Measurements from ENCODE around the gene MTERF4. TPM values are rescaled to one million over a fixed set of nuclear protein-coding genes. Genes with fewer than 3 reads are reported as not detected.
A peak's percentile ranks its signal among the peaks of the same experiment; 100 is the strongest.

MTERF4 gene
- total and polyA plus RNA-seq, 12 donors, result 17.4 to 39.2 (median 32.2) TPM

GRCh38 chr2:241122376-241123002 is 20.4 kb upstream of the MTERF4 start:
- H3K9me3 ChIP-seq (replicated peaks in 1 of 3), result no peaks in the 10 kb centered on the region
- H3K36me3 ChIP-seq (replicated peaks in 1 of 2), result no peaks in the 10 kb centered on the region
- DNase-seq, result peak in 1 of 7 donors; percentile 4
- no peaks in the 10 kb centered on the region for H3K4me1 ChIP-seq (replicated peaks in 1 of 2)
- intact Hi-C loops (cut with DNase I), result no loop called here
- H3K27me3 ChIP-seq, result no peaks in the 10 kb centered on the region
- H3K4me3 ChIP-seq, result no peak overlapping the region
- no peak overlapping the region for H3K27ac ChIP-seq
- 84 to 98% (median 95%) methylated on average over 14 to 19 of the region's 19 CpGs for WGBS, 4 donors
- TF ChIP-seq CTCF (IDR thresholded peaks at IDR 0.05) (no peak), POLR2A (IDR thresholded peaks at IDR 0.05) (no peak)

GRCh38 chr2:241121008-241121407 is 18.9 kb upstream of the MTERF4 start:
- H3K4me1 ChIP-seq (replicated peaks in 1 of 2), result no peaks in the 10 kb centered on the region
- no peak for TF ChIP-seq CTCF (IDR thresholded peaks at IDR 0.05)
- TF ChIP-seq POLR2A (IDR thresholded peaks at IDR 0.05), result no peak
- no peaks in the 10 kb centered on the region for H3K9me3 ChIP-seq (replicated peaks in 1 of 3)
- no peak overlapping the region for H3K4me3 ChIP-seq
- no peak for DNase-seq
- no peak overlapping the region for H3K27ac ChIP-seq
- intact Hi-C loops (cut with DNase I), result no loop called here
- no peaks in the 10 kb centered on the region for H3K36me3 ChIP-seq (replicated peaks in 1 of 2)
- H3K27me3 ChIP-seq, result no peaks in the 10 kb centered on the region
- WGBS, 4 donors, result 91 to 95% (median 92%) methylated on average over 5 of the region's 5 CpGs

GRCh38 chr2:241120440-241120839 is 18.4 kb upstream of the MTERF4 start:
- no peaks in the 10 kb centered on the region for H3K27me3 ChIP-seq
- no peaks in the 10 kb centered on the region for H3K4me1 ChIP-seq (replicated peaks in 1 of 2)
- TF ChIP-seq CTCF (IDR thresholded peaks at IDR 0.05) (no peak), POLR2A (IDR thresholded peaks at IDR 0.05) (no peak)
- WGBS, 4 donors, result 90 to 100% (median 97%) methylated on average over 2 of the region's 2 CpGs
- DNase-seq, result no peak
- H3K9me3 ChIP-seq (replicated peaks in 1 of 3), result no peaks in the 10 kb centered on the region
- intact Hi-C loops (cut with DNase I), result no loop called here
- H3K36me3 ChIP-seq (replicated peaks in 1 of 2), result no peaks in the 10 kb centered on the region
- no peak overlapping the region for H3K27ac ChIP-seq
- no peak overlapping the region for H3K4me3 ChIP-seq

- Histone ChIP-seq H3K9me3 (replicated peaks in 1 of 3) (no peaks in the 10 kb centered on the region), H3K27me3 (no peaks in the 10 kb centered on the region), H3K27ac (no peak overlapping the region), H3K36me3 (replicated peaks in 1 of 2) (no peaks in the 10 kb centered on the region), H3K4me1 (replicated peaks in 1 of 2) (no peaks in the 10 kb centered on the region), H3K4me3 (no peak overlapping the region)
- TF ChIP-seq POLR2A (IDR thresholded peaks at IDR 0.05) (no peak), CTCF (IDR thresholded peaks at IDR 0.05) (no peak)
- DNase-seq, result no peak
- 92 to 95% (median 94%) methylated on average over 7 to 24 of the region's 24 CpGs for WGBS, 4 donors
- intact Hi-C loops (cut with DNase I), result no loop called here
Measured at GRCh38 chr2:241118737-241119505, 16.8 kb upstream of the MTERF4 start.
